WTC11 (cell line): ENCODE data around the gene FEN1. TPM values are rescaled to one million over a fixed set of nuclear protein-coding genes. Genes with fewer than 3 reads are reported as not detected.
A peak's percentile ranks its signal among the peaks of the same experiment; 100 is the strongest.

Experiments
- ATAC-seq: fragments of 200-7000 bp; cut with Tn5 transposase; 2 replicates; pipeline ENCODE4 v1.10.0; 2021; ENCODE audit warnings: mild to moderate bottlenecking, moderate library complexity
- CTCF ChIA-PET: fragments of 300-600 bp; sonication (Branson Sonifier 250); formaldehyde crosslinking; loops from one replicate; lab custom pipeline; 2021; ENCODE audit warnings: antibody characterized with exemption; lab: Charles Lee
- POLR2A ChIA-PET: fragments of 350-600 bp; sonication (Branson Sonifier 250); formaldehyde crosslinking; loops from one replicate; lab custom pipeline; 2021; ENCODE audit warnings: antibody characterized with exemption; lab: Charles Lee
- DNase-seq: peaks from one replicate; pipeline ENCODE4 v3.0.0; 2021; ENCODE audit warnings: low spot score
- H3K27ac Mint-ChIP-seq: 2 replicates; pipeline ENCODE4 v1.8.0; 2021; ENCODE audit warnings: mixed read lengths
- H3K27me3 Mint-ChIP-seq: 2 replicates; pipeline ENCODE4 v1.8.0; 2021; ENCODE audit warnings: low read depth, mild to moderate bottlenecking, moderate library complexity, mixed read lengths
- H3K36me3 Mint-ChIP-seq: 2 replicates; pipeline ENCODE4 v1.8.0; 2021; ENCODE audit warnings: mixed read lengths
- H3K4me1 Mint-ChIP-seq: 2 replicates; pipeline ENCODE4 v1.8.0; 2022; ENCODE audit warnings: mixed read lengths
- H3K4me3 Mint-ChIP-seq: 2 replicates; pipeline ENCODE4 v1.8.0; 2021; ENCODE audit warnings: mild to moderate bottlenecking, moderate library complexity, mixed read lengths
- H3K9me3 Mint-ChIP-seq: 2 replicates; pipeline ENCODE4 v1.8.0; 2021; ENCODE audit warnings: mixed read lengths
- CBFB ChIP-seq: sonication (generic); formaldehyde crosslinking; IDR thresholded peaks from 2 replicates; pipeline ENCODE4 v1.8.1; 2022; ENCODE audit warnings: mild to moderate bottlenecking, low read depth, missing genetic modification reagents
- FOXJ3 ChIP-seq: sonication (generic); formaldehyde crosslinking; IDR thresholded peaks from 2 replicates; pipeline ENCODE4 v1.9.0; 2021; ENCODE audit warnings: missing genetic modification reagents, mild to moderate bottlenecking, borderline replicate concordance
- GABPB1 ChIP-seq: sonication (generic); formaldehyde crosslinking; IDR thresholded peaks from 2 replicates; pipeline ENCODE4 v1.8.1; 2023; ENCODE audit warnings: mild to moderate bottlenecking, missing genetic modification reagents
- GRHL2 ChIP-seq: fragments of 250-450 bp; sonication (Bioruptor Pico); IDR thresholded peaks from 2 replicates; pipeline ENCODE4 v1.8.0; 2022; ENCODE audit warnings: mild to moderate bottlenecking, moderate library complexity; ENCODE audit not compliant: insufficient replicate concordance, severe bottlenecking
- JAZF1 ChIP-seq: fragments of 250-450 bp; sonication (Bioruptor Pico); IDR thresholded peaks from 2 replicates; pipeline ENCODE4 v1.9.0; 2021; ENCODE audit warnings: moderate library complexity, mild to moderate bottlenecking, inconsistent platforms
- MXD4 ChIP-seq: fragments of 250-450 bp; sonication (Bioruptor Pico); IDR thresholded peaks from 2 replicates; pipeline ENCODE4 v1.8.0; 2021; ENCODE audit warnings: mild to moderate bottlenecking, moderate library complexity, borderline replicate concordance
- NFATC4 ChIP-seq: fragments of 250-450 bp; sonication (Bioruptor Pico); IDR thresholded peaks from 2 replicates; pipeline ENCODE4 v1.9.0; 2021; ENCODE audit warnings: mild to moderate bottlenecking
- NFE2L1 ChIP-seq: sonication (generic); formaldehyde crosslinking; IDR thresholded peaks from 2 replicates; pipeline ENCODE4 v1.8.1; 2023; ENCODE audit warnings: missing genetic modification reagents
- PRRX2 ChIP-seq: fragments of 250-450 bp; sonication (Bioruptor Pico); IDR thresholded peaks from 2 replicates; pipeline ENCODE4 v1.8.0; 2021; ENCODE audit warnings: mild to moderate bottlenecking
- ZNF121 ChIP-seq: sonication (generic); formaldehyde crosslinking; IDR thresholded peaks from 2 replicates; pipeline ENCODE4 v1.8.0; 2023; ENCODE audit warnings: missing genetic modification reagents
- ZNF671 ChIP-seq: fragments of 250-450 bp; sonication (Bioruptor Pico); IDR thresholded peaks from 2 replicates; pipeline ENCODE4 v1.8.0; 2021; ENCODE audit warnings: mild to moderate bottlenecking
- total RNA-seq: library from RNA; stranded (reverse); gene quantifications from 3 replicates; pipeline ENCODE4 v1.2.3, GENCODE V29; 2021
- TF ChIP-seq, protein P1 (sequence below): sonication (generic); formaldehyde crosslinking; IDR thresholded peaks from 2 replicates; pipeline ENCODE4 v1.8.0; 2022; ENCODE audit warnings: mild to moderate bottlenecking, missing genetic modification reagents
- TF ChIP-seq, protein P2 (sequence below): fragments of 200-600 bp; IDR thresholded peaks from 2 replicates; pipeline ENCODE4 v1.8.0; 2022; ENCODE audit warnings: antibody characterized with exemption
- TF ChIP-seq, protein P3 (sequence below): sonication (generic); formaldehyde crosslinking; IDR thresholded peaks from 2 replicates; pipeline ENCODE4 v1.8.0; 2022; ENCODE audit warnings: mild to moderate bottlenecking, missing genetic modification reagents
- TF ChIP-seq, protein P4 (sequence below): sonication (generic); formaldehyde crosslinking; IDR thresholded peaks from 2 replicates; pipeline ENCODE4 v1.8.0; 2023; ENCODE audit warnings: missing genetic modification reagents, mild to moderate bottlenecking, borderline replicate concordance
- TF ChIP-seq, protein P5 (sequence below): sonication (generic); formaldehyde crosslinking; IDR thresholded peaks from 2 replicates; pipeline ENCODE4 v1.8.1; 2023; ENCODE audit warnings: mild to moderate bottlenecking, missing genetic modification reagents
- TF ChIP-seq, protein P6 (sequence below): sonication (generic); formaldehyde crosslinking; IDR thresholded peaks from 2 replicates; pipeline ENCODE4 v1.8.1; 2023; ENCODE audit warnings: mild to moderate bottlenecking, missing genetic modification reagents, moderate library complexity
- TF ChIP-seq, protein P7 (sequence below): sonication (generic); formaldehyde crosslinking; IDR thresholded peaks from 2 replicates; pipeline ENCODE4 v1.8.1; 2022; ENCODE audit warnings: mild to moderate bottlenecking, missing genetic modification reagents, moderate library complexity, borderline replicate concordance
- TF ChIP-seq, protein P8 (sequence below): sonication (generic); formaldehyde crosslinking; IDR thresholded peaks from 2 replicates; pipeline ENCODE4 v1.8.0; 2022; ENCODE audit warnings: mild to moderate bottlenecking, missing genetic modification reagents

Gene FEN1
- total RNA-seq, 1 experiment from 2014 or later: 96.3 TPM

DNA sequence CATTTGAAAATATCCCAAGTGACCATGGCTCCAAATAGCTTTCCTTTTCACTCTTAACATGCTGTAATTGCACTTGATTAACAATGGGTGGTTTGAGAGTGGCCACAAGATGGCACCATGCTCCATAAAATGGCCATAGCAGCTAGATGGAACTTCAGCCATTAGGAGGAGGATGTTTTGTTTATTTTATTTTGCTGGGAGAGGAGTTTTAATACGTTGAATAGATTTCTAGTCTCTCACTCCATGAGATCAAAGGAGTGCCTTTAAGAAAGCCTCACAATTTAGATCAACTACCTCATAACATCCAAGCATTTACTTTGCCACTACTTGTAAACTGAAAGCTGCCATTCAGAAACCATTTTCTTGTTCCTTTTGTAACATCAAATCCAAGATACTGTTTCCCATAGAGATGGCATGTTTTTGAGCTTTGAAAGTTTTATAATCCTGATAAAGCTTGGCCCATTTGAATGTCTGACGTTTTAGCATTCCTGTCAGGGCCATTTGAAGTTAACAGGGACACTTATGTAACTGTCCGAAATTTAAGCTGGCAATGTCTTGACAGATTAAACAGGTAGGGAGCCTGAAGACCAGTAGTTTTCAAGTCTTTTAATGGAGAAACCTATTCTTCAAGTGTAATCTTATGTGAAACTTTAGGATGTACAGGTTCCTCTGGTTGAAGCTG is 4.7 kb downstream of the FEN1 start (continued):
- TF ChIP-seq, protein P1, sequence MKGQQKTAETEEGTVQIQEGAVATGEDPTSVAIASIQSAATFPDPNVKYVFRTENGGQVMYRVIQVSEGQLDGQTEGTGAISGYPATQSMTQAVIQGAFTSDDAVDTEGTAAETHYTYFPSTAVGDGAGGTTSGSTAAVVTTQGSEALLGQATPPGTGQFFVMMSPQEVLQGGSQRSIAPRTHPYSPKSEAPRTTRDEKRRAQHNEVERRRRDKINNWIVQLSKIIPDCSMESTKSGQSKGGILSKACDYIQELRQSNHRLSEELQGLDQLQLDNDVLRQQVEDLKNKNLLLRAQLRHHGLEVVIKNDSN: no peak
- TF ChIP-seq ZNF121 (CRISPR knock-in tag) (0 out of 2 replicates have a peak, but pooled peaks have one; percentile 15), GABPB1 (CRISPR knock-in tag) (no peak), CBFB (CRISPR knock-in tag) (no peak), NFATC4 (CRISPR knock-in tag) (peak; percentile 12; the same call in 1 of the 2 replicates), JAZF1 (CRISPR knock-in tag) (no peak), PRRX2 (no peak), MXD4 (no peak), FOXJ3 (CRISPR knock-in tag) (no peak), NFE2L1 (CRISPR knock-in tag) (no peak)
- TF ChIP-seq, protein P2, sequence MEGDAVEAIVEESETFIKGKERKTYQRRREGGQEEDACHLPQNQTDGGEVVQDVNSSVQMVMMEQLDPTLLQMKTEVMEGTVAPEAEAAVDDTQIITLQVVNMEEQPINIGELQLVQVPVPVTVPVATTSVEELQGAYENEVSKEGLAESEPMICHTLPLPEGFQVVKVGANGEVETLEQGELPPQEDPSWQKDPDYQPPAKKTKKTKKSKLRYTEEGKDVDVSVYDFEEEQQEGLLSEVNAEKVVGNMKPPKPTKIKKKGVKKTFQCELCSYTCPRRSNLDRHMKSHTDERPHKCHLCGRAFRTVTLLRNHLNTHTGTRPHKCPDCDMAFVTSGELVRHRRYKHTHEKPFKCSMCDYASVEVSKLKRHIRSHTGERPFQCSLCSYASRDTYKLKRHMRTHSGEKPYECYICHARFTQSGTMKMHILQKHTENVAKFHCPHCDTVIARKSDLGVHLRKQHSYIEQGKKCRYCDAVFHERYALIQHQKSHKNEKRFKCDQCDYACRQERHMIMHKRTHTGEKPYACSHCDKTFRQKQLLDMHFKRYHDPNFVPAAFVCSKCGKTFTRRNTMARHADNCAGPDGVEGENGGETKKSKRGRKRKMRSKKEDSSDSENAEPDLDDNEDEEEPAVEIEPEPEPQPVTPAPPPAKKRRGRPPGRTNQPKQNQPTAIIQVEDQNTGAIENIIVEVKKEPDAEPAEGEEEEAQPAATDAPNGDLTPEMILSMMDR: peak; percentile 36; the same call in 1 of the 2 replicates
- TF ChIP-seq, protein P3, sequence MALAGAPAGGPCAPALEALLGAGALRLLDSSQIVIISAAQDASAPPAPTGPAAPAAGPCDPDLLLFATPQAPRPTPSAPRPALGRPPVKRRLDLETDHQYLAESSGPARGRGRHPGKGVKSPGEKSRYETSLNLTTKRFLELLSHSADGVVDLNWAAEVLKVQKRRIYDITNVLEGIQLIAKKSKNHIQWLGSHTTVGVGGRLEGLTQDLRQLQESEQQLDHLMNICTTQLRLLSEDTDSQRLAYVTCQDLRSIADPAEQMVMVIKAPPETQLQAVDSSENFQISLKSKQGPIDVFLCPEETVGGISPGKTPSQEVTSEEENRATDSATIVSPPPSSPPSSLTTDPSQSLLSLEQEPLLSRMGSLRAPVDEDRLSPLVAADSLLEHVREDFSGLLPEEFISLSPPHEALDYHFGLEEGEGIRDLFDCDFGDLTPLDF (CRISPR knock-in tag): no peak
- TF ChIP-seq, protein P4, sequence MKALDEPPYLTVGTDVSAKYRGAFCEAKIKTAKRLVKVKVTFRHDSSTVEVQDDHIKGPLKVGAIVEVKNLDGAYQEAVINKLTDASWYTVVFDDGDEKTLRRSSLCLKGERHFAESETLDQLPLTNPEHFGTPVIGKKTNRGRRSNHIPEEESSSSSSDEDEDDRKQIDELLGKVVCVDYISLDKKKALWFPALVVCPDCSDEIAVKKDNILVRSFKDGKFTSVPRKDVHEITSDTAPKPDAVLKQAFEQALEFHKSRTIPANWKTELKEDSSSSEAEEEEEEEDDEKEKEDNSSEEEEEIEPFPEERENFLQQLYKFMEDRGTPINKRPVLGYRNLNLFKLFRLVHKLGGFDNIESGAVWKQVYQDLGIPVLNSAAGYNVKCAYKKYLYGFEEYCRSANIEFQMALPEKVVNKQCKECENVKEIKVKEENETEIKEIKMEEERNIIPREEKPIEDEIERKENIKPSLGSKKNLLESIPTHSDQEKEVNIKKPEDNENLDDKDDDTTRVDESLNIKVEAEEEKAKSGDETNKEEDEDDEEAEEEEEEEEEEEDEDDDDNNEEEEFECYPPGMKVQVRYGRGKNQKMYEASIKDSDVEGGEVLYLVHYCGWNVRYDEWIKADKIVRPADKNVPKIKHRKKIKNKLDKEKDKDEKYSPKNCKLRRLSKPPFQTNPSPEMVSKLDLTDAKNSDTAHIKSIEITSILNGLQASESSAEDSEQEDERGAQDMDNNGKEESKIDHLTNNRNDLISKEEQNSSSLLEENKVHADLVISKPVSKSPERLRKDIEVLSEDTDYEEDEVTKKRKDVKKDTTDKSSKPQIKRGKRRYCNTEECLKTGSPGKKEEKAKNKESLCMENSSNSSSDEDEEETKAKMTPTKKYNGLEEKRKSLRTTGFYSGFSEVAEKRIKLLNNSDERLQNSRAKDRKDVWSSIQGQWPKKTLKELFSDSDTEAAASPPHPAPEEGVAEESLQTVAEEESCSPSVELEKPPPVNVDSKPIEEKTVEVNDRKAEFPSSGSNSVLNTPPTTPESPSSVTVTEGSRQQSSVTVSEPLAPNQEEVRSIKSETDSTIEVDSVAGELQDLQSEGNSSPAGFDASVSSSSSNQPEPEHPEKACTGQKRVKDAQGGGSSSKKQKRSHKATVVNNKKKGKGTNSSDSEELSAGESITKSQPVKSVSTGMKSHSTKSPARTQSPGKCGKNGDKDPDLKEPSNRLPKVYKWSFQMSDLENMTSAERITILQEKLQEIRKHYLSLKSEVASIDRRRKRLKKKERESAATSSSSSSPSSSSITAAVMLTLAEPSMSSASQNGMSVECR (CRISPR knock-in tag): no peak
- TF ChIP-seq, protein P5, sequence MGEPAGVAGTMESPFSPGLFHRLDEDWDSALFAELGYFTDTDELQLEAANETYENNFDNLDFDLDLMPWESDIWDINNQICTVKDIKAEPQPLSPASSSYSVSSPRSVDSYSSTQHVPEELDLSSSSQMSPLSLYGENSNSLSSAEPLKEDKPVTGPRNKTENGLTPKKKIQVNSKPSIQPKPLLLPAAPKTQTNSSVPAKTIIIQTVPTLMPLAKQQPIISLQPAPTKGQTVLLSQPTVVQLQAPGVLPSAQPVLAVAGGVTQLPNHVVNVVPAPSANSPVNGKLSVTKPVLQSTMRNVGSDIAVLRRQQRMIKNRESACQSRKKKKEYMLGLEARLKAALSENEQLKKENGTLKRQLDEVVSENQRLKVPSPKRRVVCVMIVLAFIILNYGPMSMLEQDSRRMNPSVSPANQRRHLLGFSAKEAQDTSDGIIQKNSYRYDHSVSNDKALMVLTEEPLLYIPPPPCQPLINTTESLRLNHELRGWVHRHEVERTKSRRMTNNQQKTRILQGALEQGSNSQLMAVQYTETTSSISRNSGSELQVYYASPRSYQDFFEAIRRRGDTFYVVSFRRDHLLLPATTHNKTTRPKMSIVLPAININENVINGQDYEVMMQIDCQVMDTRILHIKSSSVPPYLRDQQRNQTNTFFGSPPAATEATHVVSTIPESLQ (CRISPR knock-in tag): no peak
- TF ChIP-seq, all 79 proteins: peak for 4

DNA sequence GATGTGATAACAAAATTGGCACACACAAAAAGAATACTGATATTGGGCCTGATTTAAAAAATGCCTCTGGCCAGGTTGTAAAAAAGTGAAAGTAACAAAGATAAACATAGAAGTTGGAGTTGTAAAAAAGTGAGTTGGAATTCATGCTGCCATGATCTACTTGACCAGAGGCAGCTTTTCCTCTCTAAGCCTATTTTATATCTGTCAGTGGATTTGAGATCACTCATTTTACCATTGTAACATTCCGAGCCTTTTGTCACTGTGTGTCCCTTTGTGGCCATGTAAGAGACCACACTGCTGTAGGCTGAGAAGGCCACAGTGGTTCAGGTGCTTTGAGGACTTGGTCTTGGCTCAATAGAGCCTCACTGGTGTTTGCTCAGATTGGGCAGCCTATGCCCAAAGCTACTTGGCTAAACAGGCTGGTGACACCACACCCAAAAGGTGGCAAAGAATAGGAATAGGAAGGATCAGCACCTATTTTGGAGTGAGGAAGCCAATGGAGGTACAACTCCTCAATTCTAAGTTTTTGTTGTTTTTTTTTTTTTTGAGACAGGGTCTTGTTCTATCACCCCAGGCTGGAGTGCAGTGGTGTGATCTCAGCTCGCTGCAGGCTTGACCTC is 7.1 kb downstream of the FEN1 start:
- Mint-ChIP-seq H3K27me3 (no peaks in the 10 kb centered on the region), H3K27ac (0 out of 2 replicates have a peak overlapping the region, but pooled peaks have one; percentile 68), H3K4me1 (peaks cover 9% of the 10 kb centered on the region), H3K4me3 (no peak overlapping the region), H3K36me3 (peaks cover 59% of the 10 kb centered on the region), H3K9me3 (no peaks in the 10 kb centered on the region)
- ATAC-seq (no peak), DNase-seq (no peak)
- ChIA-PET CTCF (interaction anchor here (4.6 kb wide), 1 partner anchor 12 kb away, joined by 47 read pairs; no protein-coding TSS in a partner anchor), POLR2A (interaction anchor here (1.6 kb wide), 1 partner anchor 15 kb away, joined by 6 read pairs; no protein-coding TSS in a partner anchor)
- TF ChIP-seq, protein P6, sequence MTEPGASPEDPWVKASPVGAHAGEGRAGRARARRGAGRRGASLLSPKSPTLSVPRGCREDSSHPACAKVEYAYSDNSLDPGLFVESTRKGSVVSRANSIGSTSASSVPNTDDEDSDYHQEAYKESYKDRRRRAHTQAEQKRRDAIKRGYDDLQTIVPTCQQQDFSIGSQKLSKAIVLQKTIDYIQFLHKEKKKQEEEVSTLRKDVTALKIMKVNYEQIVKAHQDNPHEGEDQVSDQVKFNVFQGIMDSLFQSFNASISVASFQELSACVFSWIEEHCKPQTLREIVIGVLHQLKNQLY (CRISPR knock-in tag): no peak
- TF ChIP-seq ZNF671 (CRISPR knock-in tag) (no peak), GRHL2 (CRISPR knock-in tag) (no peak)
- TF ChIP-seq, protein P7, sequence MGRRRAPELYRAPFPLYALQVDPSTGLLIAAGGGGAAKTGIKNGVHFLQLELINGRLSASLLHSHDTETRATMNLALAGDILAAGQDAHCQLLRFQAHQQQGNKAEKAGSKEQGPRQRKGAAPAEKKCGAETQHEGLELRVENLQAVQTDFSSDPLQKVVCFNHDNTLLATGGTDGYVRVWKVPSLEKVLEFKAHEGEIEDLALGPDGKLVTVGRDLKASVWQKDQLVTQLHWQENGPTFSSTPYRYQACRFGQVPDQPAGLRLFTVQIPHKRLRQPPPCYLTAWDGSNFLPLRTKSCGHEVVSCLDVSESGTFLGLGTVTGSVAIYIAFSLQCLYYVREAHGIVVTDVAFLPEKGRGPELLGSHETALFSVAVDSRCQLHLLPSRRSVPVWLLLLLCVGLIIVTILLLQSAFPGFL: no peak
- TF ChIP-seq, protein P8, sequence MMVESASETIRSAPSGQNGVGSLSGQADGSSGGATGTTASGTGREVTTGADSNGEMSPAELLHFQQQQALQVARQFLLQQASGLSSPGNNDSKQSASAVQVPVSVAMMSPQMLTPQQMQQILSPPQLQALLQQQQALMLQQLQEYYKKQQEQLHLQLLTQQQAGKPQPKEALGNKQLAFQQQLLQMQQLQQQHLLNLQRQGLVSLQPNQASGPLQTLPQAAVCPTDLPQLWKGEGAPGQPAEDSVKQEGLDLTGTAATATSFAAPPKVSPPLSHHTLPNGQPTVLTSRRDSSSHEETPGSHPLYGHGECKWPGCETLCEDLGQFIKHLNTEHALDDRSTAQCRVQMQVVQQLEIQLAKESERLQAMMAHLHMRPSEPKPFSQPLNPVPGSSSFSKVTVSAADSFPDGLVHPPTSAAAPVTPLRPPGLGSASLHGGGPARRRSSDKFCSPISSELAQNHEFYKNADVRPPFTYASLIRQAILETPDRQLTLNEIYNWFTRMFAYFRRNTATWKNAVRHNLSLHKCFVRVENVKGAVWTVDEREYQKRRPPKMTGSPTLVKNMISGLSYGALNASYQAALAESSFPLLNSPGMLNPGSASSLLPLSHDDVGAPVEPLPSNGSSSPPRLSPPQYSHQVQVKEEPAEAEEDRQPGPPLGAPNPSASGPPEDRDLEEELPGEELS (CRISPR knock-in tag): no peak
